Effector memory CD4-positive, alpha-beta T cell (primary cell): ENCODE results near the gene FAM167B.
"Not testable (repeated sequence)": the region's sequence is repeated elsewhere in the genome, so short reads cannot be mapped to it uniquely, and the experiment has no call there.

Experiments
- DNase-seq, 3 donors: peaks; one replicate each; pipeline ENCODE4 v3.0.0-alpha.2; 2020
- H3K27ac ChIP-seq: 2 replicates; pipeline ENCODE4 v1.7.0; 2013; ENCODE audit warnings: mild to moderate bottlenecking, low read length, moderate library complexity; ENCODE audit not compliant: insufficient read depth, poor library complexity, severe bottlenecking
- H3K27me3 ChIP-seq: replicated peaks from 2 replicates; pipeline ENCODE4 v1.7.0; 2013; ENCODE audit warnings: mild to moderate bottlenecking, low read length; ENCODE audit not compliant: insufficient read depth, control insufficient read depth, poor library complexity, severe bottlenecking
- H3K36me3 ChIP-seq: 2 replicates; pipeline ENCODE4 v1.7.0; 2013; ENCODE audit warnings: mild to moderate bottlenecking, low read length, moderate library complexity; ENCODE audit not compliant: control insufficient read depth, insufficient read depth
- H3K4me1 ChIP-seq: 2 replicates; pipeline ENCODE4 v1.7.0; 2013; ENCODE audit warnings: low read length, mild to moderate bottlenecking; ENCODE audit not compliant: control insufficient read depth, insufficient read depth, poor library complexity, severe bottlenecking
- H3K4me3 ChIP-seq: 2 replicates; pipeline ENCODE4 v1.7.0; 2013; ENCODE audit warnings: low read length, low read depth, mild to moderate bottlenecking; ENCODE audit not compliant: insufficient read depth, poor library complexity, severe bottlenecking
- H3K9me3 ChIP-seq: 2 replicates; pipeline ENCODE4 v1.7.0; 2013; ENCODE audit warnings: mild to moderate bottlenecking, low read length, moderate library complexity; ENCODE audit not compliant: control insufficient read depth

Gene FAM167B

DNA sequence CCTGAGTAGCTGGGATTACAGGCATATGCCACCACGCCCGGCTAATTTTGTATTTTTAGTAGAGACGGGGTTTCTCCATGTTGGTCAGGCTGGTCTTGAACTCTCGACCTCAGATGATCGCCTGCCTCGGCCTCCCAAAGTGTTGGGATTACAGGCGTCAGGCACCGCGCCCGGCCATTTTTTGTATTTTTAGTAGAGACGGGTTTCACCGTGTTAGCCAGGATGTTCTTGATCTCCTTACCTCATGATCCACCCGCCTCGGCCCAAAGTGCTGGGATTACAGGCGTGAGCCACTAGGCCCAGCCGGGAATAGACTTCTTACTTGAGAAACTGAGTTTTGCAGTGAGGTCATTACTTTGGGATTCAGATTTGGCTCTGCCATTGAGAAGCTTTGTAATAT lies 51.2 kb downstream of the FAM167B start:
- peaks cover 15% of the 10 kb centered on the region for H3K36me3 ChIP-seq
- not testable (repeated sequence) for H3K27me3 ChIP-seq, H3K27ac ChIP-seq, H3K9me3 ChIP-seq, H3K4me3 ChIP-seq, DNase-seq, H3K4me1 ChIP-seq
